ENCODE data around the gene CD300H.

CD300H gene

GRCh38 chr17:74552037-74552436, 15.3 kb downstream of the CD300H start:
- Histone ChIP-seq H3K9me3 (no peaks in the 10 kb centered on the region; the same call in 1 of the 2 replicates), H3K4me3 (ENCODE audit: low read depth, low read length) (no peak overlapping the region), H3K27me3 (peaks cover 2% of the 10 kb centered on the region), H3K36me3 (no peaks in the 10 kb centered on the region), H3K4me1 (no peaks in the 10 kb centered on the region)
- TF ChIP-seq, protein P1, sequence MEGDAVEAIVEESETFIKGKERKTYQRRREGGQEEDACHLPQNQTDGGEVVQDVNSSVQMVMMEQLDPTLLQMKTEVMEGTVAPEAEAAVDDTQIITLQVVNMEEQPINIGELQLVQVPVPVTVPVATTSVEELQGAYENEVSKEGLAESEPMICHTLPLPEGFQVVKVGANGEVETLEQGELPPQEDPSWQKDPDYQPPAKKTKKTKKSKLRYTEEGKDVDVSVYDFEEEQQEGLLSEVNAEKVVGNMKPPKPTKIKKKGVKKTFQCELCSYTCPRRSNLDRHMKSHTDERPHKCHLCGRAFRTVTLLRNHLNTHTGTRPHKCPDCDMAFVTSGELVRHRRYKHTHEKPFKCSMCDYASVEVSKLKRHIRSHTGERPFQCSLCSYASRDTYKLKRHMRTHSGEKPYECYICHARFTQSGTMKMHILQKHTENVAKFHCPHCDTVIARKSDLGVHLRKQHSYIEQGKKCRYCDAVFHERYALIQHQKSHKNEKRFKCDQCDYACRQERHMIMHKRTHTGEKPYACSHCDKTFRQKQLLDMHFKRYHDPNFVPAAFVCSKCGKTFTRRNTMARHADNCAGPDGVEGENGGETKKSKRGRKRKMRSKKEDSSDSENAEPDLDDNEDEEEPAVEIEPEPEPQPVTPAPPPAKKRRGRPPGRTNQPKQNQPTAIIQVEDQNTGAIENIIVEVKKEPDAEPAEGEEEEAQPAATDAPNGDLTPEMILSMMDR (IDR thresholded peaks at IDR 0.05; ENCODE audit: low read depth, low read length) = no peak
- no peak for DNase-seq

DNA sequence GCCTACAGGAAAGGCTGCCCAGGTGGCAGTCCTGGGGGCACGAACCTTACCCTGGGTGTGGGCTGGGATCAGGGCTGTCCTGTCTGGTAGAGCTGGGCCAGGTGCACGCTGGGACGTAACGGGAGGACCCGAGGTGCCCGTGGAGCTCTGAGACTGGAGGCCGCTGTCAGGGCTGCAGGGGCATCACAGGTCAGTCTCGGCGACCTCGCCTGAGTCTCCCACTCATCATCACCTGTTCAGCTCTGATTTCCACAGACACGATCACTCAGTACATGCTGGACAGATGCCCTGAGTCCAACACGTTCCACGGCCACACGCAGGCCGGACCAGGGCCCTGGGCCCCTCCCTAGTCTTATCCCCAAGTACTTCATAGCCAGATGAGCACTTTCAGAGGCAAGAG, 16.7 kb downstream of the CD300H start:
- TF ChIP-seq, protein P1 (IDR thresholded peaks at IDR 0.05; ENCODE audit: low read depth, low read length) = no peak
- no peaks in the 10 kb centered on the region; the same call in none of the 2 replicates for H3K27me3 ChIP-seq
- H3K9me3 ChIP-seq = no peaks in the 10 kb centered on the region
- no peak overlapping the region for H3K4me3 ChIP-seq (ENCODE audit: low read depth, low read length)
- no peaks in the 10 kb centered on the region for H3K4me1 ChIP-seq
- DNase-seq = no peak
- no peaks in the 10 kb centered on the region for H3K36me3 ChIP-seq

- TF ChIP-seq, protein P1 (IDR thresholded peaks at IDR 0.05; ENCODE audit: low read depth, low read length) = no peak
- DNase-seq = no peak
- Histone ChIP-seq H3K36me3 (no peaks in the 10 kb centered on the region), H3K4me1 (no peaks in the 10 kb centered on the region), H3K4me3 (ENCODE audit: low read depth, low read length) (no peak overlapping the region), H3K27me3 (no peaks in the 10 kb centered on the region; the same call in none of the 2 replicates), H3K9me3 (no peaks in the 10 kb centered on the region)
These were observed 18.0 kb downstream of the CD300H start for GRCh38 chr17:74549343-74549742.

DNA sequence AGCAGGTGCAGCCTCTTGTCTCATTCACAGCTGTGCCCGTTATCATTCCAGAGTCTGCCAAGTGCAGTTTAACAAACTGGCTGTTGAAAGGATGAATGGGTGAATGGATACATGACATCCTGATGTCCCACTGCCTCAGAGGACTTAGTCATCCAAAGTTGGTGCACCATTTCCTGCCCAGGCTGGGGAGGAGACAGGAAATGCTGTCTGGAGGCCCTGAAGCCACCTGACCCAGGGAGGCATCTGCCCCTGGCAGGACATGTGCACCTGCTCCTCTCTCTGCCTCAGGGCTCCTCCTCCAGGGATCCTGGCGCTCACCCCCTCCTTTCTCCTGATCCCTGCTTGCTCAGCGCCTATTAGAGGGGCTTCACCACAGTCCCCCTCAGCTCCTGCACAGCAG, 19.6 kb downstream of the CD300H start:
- no peaks in the 10 kb centered on the region for H3K9me3 ChIP-seq
- H3K36me3 ChIP-seq = no peaks in the 10 kb centered on the region
- H3K27me3 ChIP-seq = no peaks in the 10 kb centered on the region; the same call in none of the 2 replicates
- no peak overlapping the region for H3K4me3 ChIP-seq (ENCODE audit: low read depth, low read length)
- H3K4me1 ChIP-seq = no peaks in the 10 kb centered on the region
- TF ChIP-seq, protein P1 (IDR thresholded peaks at IDR 0.05; ENCODE audit: low read depth, low read length) = no peak
- DNase-seq = no peak

- Histone ChIP-seq H3K36me3 (no peaks in the 10 kb centered on the region), H3K4me1 (no peaks in the 10 kb centered on the region), H3K27me3 (no peaks in the 10 kb centered on the region; the same call in 1 of the 2 replicates), H3K9me3 (no peaks in the 10 kb centered on the region), H3K4me3 (ENCODE audit: low read depth, low read length) (no peak overlapping the region)
- TF ChIP-seq, protein P1 (IDR thresholded peaks at IDR 0.05; ENCODE audit: low read depth, low read length) = no peak
- no peak for DNase-seq
These were observed 20.0 kb downstream of the CD300H start for GRCh38 chr17:74547264-74547663.

DNA sequence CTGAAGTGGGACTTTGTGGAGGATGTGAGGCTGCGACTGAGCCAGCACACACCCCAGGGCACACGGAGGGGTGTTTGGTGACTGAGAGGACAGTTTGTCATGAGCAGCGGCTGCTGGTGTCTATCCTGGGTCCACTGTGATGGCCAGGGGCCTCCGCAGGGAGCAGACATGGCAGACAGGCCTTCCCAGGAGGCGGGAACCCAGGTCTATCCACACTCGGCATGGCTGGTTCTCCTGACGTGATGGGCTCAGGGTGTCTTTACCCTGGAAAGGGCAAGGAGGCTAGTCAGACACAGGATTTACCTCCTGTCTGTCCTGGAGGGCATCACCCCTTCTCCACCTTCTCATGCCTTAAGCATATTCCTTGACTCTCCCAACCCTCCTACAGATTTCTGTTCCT, 20.7 kb downstream of the CD300H start:
- Histone ChIP-seq H3K27me3 (no peaks in the 10 kb centered on the region; the same call in 1 of the 2 replicates), H3K9me3 (no peaks in the 10 kb centered on the region), H3K4me1 (no peaks in the 10 kb centered on the region), H3K4me3 (ENCODE audit: low read depth, low read length) (no peak overlapping the region), H3K36me3 (no peaks in the 10 kb centered on the region)
- TF ChIP-seq, protein P1 (IDR thresholded peaks at IDR 0.05; ENCODE audit: low read depth, low read length) = no peak
- DNase-seq = no peak

Measured in BE2C (cell line).